DOHH2 (cell line): ENCODE measurements around the gene LIN52.

Experiments used
- H3F3A ChIP-seq: fragments of 200-600 bp; sonication (generic), shearing (Covaris generic); 2 replicates; pipeline ENCODE4 v1.6.0; 2016; ENCODE audit warnings: antibody characterized with exemption, mild to moderate bottlenecking; ENCODE audit not compliant: control insufficient read depth, insufficient read depth
- H3K27ac ChIP-seq: fragments of 200-600 bp; sonication (generic); 2 replicates; pipeline ENCODE4 v1.5.1; 2014; ENCODE audit warnings: low read depth, mild to moderate bottlenecking, low read length, moderate library complexity
- H3K27me3 ChIP-seq: fragments of 200-600 bp; sonication (generic); 2 replicates; pipeline ENCODE4 v1.6.1; 2014; ENCODE audit warnings: mild to moderate bottlenecking, low read length, mixed read lengths; ENCODE audit not compliant: control insufficient read depth
- H3K36me3 ChIP-seq: fragments of 200-600 bp; sonication (generic); 2 replicates; pipeline ENCODE4 v1.6.1; 2014; ENCODE audit warnings: mild to moderate bottlenecking, low read length, moderate library complexity, mixed read lengths; ENCODE audit not compliant: control insufficient read depth
- H3K4me1 ChIP-seq: fragments of 200-600 bp; sonication (generic); 2 replicates; pipeline ENCODE4 v1.6.1; 2014; ENCODE audit warnings: mild to moderate bottlenecking, low read length, mixed read lengths; ENCODE audit not compliant: control insufficient read depth
- H3K4me2 ChIP-seq: fragments of 200-600 bp; sonication (generic); 2 replicates; pipeline ENCODE4 v1.6.0; 2014; ENCODE audit warnings: mild to moderate bottlenecking, low read length, moderate library complexity
- H3K4me3 ChIP-seq: fragments of 200-600 bp; sonication (generic); 2 replicates; pipeline ENCODE4 v1.5.1; 2014; ENCODE audit warnings: mild to moderate bottlenecking, low read length, mixed read lengths
- H3K79me2 ChIP-seq: fragments of 200-600 bp; sonication (generic); 2 replicates; pipeline ENCODE4 v1.6.1; 2014; ENCODE audit warnings: mild to moderate bottlenecking, low read length, mixed read lengths; ENCODE audit not compliant: control insufficient read depth
- H3K9me2 ChIP-seq: fragments of 200-600 bp; sonication (generic); replicated peaks from 2 replicates; pipeline ENCODE4 v1.6.1; 2014; ENCODE audit warnings: mild to moderate bottlenecking, low read length, mixed read lengths; ENCODE audit not compliant: control insufficient read depth
- H3K9me3 ChIP-seq: fragments of 200-600 bp; sonication (generic); 2 replicates; pipeline ENCODE4 v1.6.1; 2014; ENCODE audit warnings: antibody characterized with exemption, low read length, mixed read lengths; ENCODE audit not compliant: control insufficient read depth, insufficient read depth
- H4K20me1 ChIP-seq: fragments of 200-600 bp; sonication (generic); 2 replicates; pipeline ENCODE4 v1.6.0; 2014; ENCODE audit warnings: low read depth, mild to moderate bottlenecking, antibody characterized with exemption, low read length, moderate library complexity; ENCODE audit not compliant: control insufficient read depth, insufficient read depth
- CTCF ChIP-seq: fragments of 200-600 bp; sonication (generic); IDR thresholded peaks from one replicate; pipeline ENCODE4 v1.5.1; 2014; ENCODE audit warnings: antibody characterized with exemption, mild to moderate bottlenecking, low read depth, low read length; ENCODE audit not compliant: poor library complexity, severe bottlenecking
- EZH2phosphoT487 ChIP-seq: fragments of 200-600 bp; sonication (generic); IDR thresholded peaks from 2 replicates; pipeline ENCODE4 v1.6.1; 2017; ENCODE audit warnings: borderline replicate concordance, mild to moderate bottlenecking, antibody characterized with exemption, low read length, moderate library complexity, mixed read lengths

Gene LIN52

GRCh38 chr14:74238974-74239847, 154.5 kb downstream of the LIN52 start, which contains the start of gene VSX2:
Gene VSX2, plus strand, starts transcription at chr14:74239449. Its CDS starts 113 bp downstream, at chr14:74239562.
- Histone ChIP-seq H3K4me1 (no peaks in the 10 kb centered on the region), H3K27me3 (peaks cover 23% of the 10 kb centered on the region)

GRCh38 chr14:74239848-74240793, 155.4 kb downstream of the LIN52 start:
- H3K27me3 ChIP-seq, result peaks cover 27% of the 10 kb centered on the region

More at GRCh38 chr14:74238974-74239847, 154.5 kb downstream of the LIN52 start, which contains the start of gene VSX2:
- no peaks in the 10 kb centered on the region for H3K9me3 ChIP-seq
- no peaks in the 10 kb centered on the region for H3K36me3 ChIP-seq
- no peaks in the 10 kb centered on the region for H3F3A ChIP-seq
- no peak within 1 kb of the TSS for H3K27ac ChIP-seq
- H3K9me2 ChIP-seq, result no peaks in the 10 kb centered on the region
- no peaks in the 10 kb centered on the region for H3K79me2 ChIP-seq
- no peaks in the 10 kb centered on the region; the same call in 1 of the 2 replicates for H4K20me1 ChIP-seq
- H3K4me2 ChIP-seq, result no peak within 1 kb of the TSS
- TF ChIP-seq EZH2phosphoT487 (no peak), CTCF (no peak)
- no peak within 1 kb of the TSS for H3K4me3 ChIP-seq

More at GRCh38 chr14:74239848-74240793, 155.4 kb downstream of the LIN52 start:
- Histone ChIP-seq H3K4me1 (no peaks in the 10 kb centered on the region), H4K20me1 (no peaks in the 10 kb centered on the region; the same call in 1 of the 2 replicates), H3K4me3 (no peak overlapping the region), H3K79me2 (no peaks in the 10 kb centered on the region), H3K4me2 (no peak overlapping the region), H3K9me3 (no peaks in the 10 kb centered on the region), H3K9me2 (no peaks in the 10 kb centered on the region), H3F3A (no peaks in the 10 kb centered on the region), H3K36me3 (no peaks in the 10 kb centered on the region), H3K27ac (no peak overlapping the region)
- TF ChIP-seq EZH2phosphoT487 (no peak), CTCF (no peak)
